Subcutaneous adipose tissue (tissue), 4 donors: ENCODE data around the gene TCF4. TPM values are rescaled to one million over a fixed set of nuclear protein-coding genes. Genes with fewer than 3 reads are reported as not detected.

ENCODE experiments used
- total RNA-seq, 4 donors: library from RNA; depleted of rRNA; stranded (reverse); fragments of >200 nt; gene quantifications; one replicate each; pipeline ENCODE4 v1.1.0, GENCODE V29; 2016
- TF ChIP-seq, protein P1 (sequence below): fragments of 450-650 bp; IDR thresholded peaks from one replicate; pipeline ENCODE4 v1.5.1; 2016; ENCODE audit warnings: low read depth, mild to moderate bottlenecking, control low read depth, antibody characterized with exemption, moderate library complexity

Gene TCF4
- total RNA-seq, 4 donors from 2014 or later: 110 to 250 (median 170) TPM

DNA sequence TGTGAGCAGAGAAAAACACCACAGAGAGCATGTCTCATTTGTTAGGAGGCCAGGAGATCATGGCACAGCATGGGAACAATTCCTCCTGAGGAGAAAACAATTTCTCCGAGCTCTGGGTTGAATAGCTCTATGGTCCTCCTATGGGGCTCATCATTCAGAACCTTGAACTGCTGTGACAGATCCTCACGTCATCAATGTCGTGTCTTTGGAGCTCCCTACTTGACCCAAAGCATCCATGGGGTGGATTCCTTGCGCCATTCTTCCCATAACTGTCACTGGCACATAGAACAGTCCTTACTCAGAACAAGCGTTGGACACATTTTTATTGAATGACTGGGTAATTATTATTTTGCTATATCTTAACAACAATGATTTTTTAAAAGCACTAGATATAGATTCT is 15.8 kb upstream of the TCF4 start:
- TF ChIP-seq, protein P1, sequence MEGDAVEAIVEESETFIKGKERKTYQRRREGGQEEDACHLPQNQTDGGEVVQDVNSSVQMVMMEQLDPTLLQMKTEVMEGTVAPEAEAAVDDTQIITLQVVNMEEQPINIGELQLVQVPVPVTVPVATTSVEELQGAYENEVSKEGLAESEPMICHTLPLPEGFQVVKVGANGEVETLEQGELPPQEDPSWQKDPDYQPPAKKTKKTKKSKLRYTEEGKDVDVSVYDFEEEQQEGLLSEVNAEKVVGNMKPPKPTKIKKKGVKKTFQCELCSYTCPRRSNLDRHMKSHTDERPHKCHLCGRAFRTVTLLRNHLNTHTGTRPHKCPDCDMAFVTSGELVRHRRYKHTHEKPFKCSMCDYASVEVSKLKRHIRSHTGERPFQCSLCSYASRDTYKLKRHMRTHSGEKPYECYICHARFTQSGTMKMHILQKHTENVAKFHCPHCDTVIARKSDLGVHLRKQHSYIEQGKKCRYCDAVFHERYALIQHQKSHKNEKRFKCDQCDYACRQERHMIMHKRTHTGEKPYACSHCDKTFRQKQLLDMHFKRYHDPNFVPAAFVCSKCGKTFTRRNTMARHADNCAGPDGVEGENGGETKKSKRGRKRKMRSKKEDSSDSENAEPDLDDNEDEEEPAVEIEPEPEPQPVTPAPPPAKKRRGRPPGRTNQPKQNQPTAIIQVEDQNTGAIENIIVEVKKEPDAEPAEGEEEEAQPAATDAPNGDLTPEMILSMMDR: no peak

DNA sequence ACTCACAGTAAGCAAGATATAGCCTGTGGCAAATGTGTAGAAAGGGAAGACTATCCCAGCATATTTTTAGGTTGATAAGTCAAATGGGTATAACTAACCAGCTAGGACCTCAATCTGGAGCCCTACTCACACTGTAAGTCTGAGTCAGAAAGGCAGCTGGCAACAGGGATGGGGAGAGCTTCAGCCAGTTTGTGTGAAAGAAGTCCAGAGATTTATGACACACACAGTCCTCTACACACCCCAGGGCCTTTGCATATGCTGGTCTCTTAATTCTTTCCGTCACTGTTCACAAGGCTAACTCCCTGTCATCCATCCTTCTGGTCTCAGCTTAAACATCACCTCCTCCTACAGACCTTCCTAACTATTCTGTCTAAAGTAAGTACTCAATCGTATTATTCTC is 5.9 kb upstream of the TCF4 start:
- TF ChIP-seq, protein P1: no peak

DNA sequence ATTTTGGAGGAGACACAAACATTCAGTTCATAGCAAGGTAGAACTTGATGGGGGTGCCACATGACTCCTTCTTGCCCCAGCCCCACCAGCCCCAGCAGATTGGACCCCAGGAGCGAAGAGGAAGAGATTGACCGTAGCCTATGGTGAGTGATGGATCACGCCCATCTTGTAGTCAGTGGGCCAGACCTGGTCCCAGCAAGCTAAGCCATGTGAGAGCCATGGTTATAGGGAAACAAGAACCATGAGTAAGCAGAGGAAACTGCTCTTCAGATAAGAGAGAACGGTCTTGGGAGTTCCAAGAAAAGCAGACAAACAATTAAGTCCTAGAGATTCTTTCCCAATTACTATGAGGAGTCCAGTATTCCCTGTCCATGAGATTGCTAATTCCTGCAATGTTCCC is 4.6 kb upstream of the TCF4 start:
- TF ChIP-seq, protein P1: no peak

DNA sequence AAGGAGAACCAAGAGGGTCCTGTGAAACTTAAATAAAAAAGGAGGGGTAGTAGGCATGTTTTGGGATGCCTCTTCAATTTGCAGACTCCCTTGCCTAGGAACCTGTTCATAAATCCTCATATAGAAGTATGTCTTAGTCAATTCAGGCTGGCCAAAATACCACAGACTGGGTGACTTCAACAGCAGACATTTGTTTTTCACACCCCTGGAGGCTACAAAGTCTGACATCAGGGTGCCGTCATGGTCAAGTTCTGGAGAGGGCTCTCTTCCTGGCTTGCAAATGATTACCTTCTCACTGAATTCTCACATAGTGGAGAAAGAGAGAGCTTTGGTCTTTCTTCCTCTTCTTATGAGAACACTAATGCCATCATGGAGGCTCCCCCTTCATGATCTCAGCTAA is 4.1 kb upstream of the TCF4 start:
- TF ChIP-seq, protein P1: no peak

DNA sequence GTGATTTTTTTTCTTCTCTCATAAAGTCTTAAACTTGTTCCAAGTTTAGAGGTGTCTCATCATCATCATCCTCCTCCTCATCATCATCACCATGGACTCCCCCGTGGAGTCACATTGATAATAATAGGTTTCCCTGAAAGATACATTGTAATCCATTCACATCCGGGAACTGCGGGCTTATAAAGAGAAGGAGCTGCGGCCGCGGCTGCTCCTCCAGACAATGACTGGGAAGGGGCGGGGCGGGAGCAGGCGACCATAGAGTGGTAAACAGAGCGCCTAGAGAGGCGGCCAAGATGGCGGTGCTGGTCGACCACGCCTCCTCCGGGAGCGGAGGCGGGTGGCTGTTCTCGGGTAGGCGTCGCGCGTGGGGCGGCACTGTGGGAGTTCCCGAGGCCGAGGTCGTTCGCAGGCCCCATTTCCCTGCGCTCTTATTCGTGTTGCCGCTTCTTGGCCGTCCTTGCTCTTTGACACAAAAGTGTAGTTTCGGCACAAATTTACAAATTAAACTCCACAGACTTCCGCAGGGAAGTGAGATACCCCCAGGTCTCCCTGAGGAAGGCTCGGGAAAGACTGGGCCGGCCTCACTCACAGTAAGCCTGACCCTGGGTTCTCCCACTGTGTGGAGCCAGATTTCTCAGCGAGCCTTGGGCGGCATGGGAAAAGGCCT is 1.8 kb upstream of the TCF4 start:
- TF ChIP-seq, protein P1: no peak

DNA sequence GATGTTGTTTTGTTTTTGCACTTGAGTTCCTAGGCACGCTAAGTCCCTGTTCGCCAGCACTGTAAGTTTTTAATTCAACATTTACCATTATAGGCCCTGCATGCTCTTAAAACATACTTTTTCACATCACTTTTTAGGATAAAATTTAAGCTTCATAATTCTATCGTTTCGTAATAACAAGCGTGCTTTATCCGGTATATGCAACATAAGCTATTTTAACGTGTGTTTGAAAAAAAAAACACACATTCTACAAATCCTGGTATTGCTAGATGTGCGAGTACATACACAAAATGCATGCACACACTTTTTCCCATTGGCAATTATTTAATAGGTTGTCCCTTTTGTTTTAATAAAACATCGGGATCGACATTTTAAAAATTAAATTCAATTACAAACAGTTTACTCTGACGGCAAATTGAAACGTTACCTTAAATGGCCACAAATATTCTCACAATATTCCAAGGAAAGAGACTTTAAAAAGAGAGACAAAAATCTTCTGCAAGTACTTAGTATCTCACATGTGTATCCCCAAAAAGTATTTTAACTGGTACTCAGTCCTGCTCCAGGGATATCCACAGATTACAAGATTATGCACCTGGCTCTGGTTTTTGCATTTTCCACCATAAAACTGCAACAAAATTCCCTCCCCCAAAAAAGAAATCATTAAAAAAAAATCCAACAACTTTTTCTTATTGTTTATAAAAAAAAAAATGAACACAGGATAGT is 1.0 kb upstream of the TCF4 start:
- TF ChIP-seq, protein P1: no peak

DNA sequence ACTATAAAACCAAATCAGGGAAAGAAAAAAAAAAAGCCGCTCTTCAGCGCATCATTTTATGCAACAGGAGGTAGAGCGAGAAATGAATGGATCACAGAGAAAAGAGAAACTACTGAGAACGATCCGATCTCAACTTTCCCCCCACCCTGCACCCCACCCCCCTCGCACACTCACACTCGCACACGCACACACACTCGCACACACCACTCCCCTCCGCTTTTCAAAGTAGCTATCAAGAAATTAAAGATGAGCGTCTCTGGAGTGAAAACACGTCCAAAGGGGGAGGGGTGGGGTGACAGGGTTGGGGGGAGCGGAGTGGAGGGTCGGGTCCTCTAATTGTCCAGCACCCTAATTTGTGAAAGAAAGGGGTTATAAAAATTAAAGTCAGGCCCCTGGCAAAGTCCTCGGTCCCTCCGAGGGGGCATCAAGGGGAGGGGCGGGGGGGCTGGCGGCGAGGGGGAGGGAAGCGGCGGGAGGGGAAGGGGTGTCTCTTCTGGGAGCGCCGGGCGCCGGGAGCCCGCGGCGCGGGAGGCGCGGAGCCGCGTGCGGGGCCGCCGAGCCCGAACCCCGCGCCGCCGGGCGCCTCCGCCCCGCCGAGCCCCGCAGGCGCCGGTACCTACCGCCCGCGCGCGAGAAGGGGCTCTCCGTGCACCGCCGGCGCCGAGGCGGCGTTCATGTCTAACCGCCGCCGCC is 428 bp downstream of the TCF4 start:
- TF ChIP-seq, protein P1: no peak
